Lung (tissue), 12 donors: ENCODE data around the gene SVBP. TPM values are rescaled to one million over a fixed set of nuclear protein-coding genes. Genes with fewer than 3 reads are reported as not detected.
"Not testable (repeated sequence)": the region's sequence is repeated elsewhere in the genome, so short reads cannot be mapped to it uniquely, and the experiment has no call there.

Source experiments
- ATAC-seq: fragments of 200-7000 bp; cut with Tn5 transposase; one replicate; pipeline ENCODE4 v1.9.1; 2020; ENCODE audit warnings: moderate number of reproducible peaks; ENCODE audit not compliant: insufficient read depth, low FRiP score
- DNase-seq, 3 donors: peaks; one replicate each; pipeline ENCODE4 v3.0.0-alpha.2; 2013 to 2017
- H3K27ac ChIP-seq, 2 donors: one replicate each; pipeline ENCODE4 v1.5.1; 2013; ENCODE audit warnings: mild to moderate bottlenecking in 2 of 2, moderate library complexity in 2 of 2, control low read depth in 1 of 2, inconsistent platforms in 1 of 2, low read depth in 1 of 2, low read length in 1 of 2
- H3K27me3 ChIP-seq, 3 donors: one replicate each; pipeline ENCODE4 v1.5.1; 2013; ENCODE audit warnings: low read length in 2 of 3; ENCODE audit not compliant: control insufficient read depth in 3 of 3, insufficient read depth in 3 of 3
- H3K36me3 ChIP-seq, 4 donors: one replicate each; pipeline ENCODE4 v1.5.1; 2013; ENCODE audit warnings: low read length in 4 of 4, mild to moderate bottlenecking in 1 of 4, moderate library complexity in 1 of 4; ENCODE audit not compliant: control insufficient read depth in 4 of 4, insufficient read depth in 4 of 4
- H3K4me1 ChIP-seq, 5 donors: one replicate each; pipeline ENCODE4 v1.5.1; 2013; ENCODE audit warnings: low read length in 5 of 5, mild to moderate bottlenecking in 2 of 5, moderate library complexity in 1 of 5; ENCODE audit not compliant: control insufficient read depth in 5 of 5, insufficient read depth in 5 of 5
- H3K4me3 ChIP-seq: one replicate; pipeline ENCODE4 v1.5.1; 2013; ENCODE audit warnings: mild to moderate bottlenecking, control low read depth, moderate library complexity
- H3K9ac ChIP-seq, 2 donors: one replicate each; pipeline ENCODE4 v1.5.1; 2013; ENCODE audit warnings: low read length in 2 of 2, control low read depth in 1 of 2; ENCODE audit not compliant: insufficient read depth in 1 of 2
- H3K9me3 ChIP-seq, 4 donors: one replicate each; pipeline ENCODE4 v1.5.1; 2013; ENCODE audit warnings: low read length in 3 of 4, mild to moderate bottlenecking in 1 of 4, moderate library complexity in 1 of 4; ENCODE audit not compliant: control insufficient read depth in 4 of 4, insufficient read depth in 3 of 4
- WGBS, 2 donors: extraction: QIAGEN DNeasy Blood & Tissue Kit; methylation state at CpG; one replicate each; pipeline ENCODE4 v1.1.7; 2013; 5-methylcytosine and 5-hydroxymethylcytosine counted together
- polyA plus RNA-seq, 2 donors: library from polyadenylated mRNA; stranded (reverse); fragments of 200-250 nt; gene quantifications; one replicate each; pipeline ENCODE4 v1.2.1, GENCODE V29; 2013
- total RNA-seq, 2 donors: library from RNA; depleted of rRNA in 1 of 2; stranded (reverse); fragments of >200 nt in 1 of 2; gene quantifications; one replicate each; pipeline ENCODE4 v1.2.1, GENCODE V29; 2014 to 2021
- TF ChIP-seq, protein P1 (sequence below): IDR thresholded peaks from 2 replicates; pipeline ENCODE4 v1.5.1; 2012; ENCODE audit warnings: mild to moderate bottlenecking; ENCODE audit errors: control extremely low read depth, extremely low read depth
- donor health status: control.
- donor health status: control.
- donor health status: Bipolar disorder and iron deficiency.
- donor health status: healthy.
- donor health status: DM: yes; HTN: yes; CAD: no.

Gene SVBP
- total and polyA plus RNA-seq, 4 donors = 12.5 to 35.3 (median 26.0) TPM

DNA sequence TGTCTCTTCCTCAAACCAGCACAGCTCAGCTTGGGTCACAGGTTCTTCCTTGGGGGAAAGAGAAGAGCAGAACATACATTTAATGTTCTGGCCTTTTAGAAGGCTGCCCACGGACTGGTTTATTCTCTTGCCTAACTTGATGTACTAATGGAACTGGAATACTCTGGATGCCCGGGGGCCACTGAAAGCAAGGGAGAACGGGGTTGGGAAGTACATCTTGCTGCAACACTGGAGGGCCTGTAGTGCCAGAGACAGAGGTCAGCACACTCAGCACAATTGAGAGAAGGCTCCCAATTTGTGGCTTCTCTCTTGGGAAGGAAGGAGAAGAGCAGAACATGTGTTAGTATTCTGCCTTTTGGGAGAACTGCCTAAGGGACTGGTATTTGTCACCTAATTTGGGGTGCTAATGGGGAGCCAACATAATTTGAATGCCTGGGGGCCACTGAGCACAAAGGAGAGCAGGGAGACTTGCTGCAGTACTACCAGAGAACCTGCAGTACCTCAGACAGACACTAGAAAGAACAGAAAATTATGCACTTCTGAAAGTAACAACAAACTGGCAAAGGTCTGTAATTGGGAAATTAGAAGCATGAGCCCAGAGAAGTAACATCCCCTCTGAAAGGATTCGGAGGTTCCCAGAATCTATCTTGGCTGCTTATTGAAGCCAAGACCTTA is 43.3 kb upstream of the SVBP start:
- no peak overlapping the region for H3K27ac ChIP-seq
- no peaks in the 10 kb centered on the region for H3K36me3 ChIP-seq
- ATAC-seq (no peak), DNase-seq (no peak)
- no peak overlapping the region for H3K9ac ChIP-seq
- no peaks in the 10 kb centered on the region for H3K4me1 ChIP-seq
- H3K9me3 ChIP-seq = peaks cover 0 to 7% (median 0%) of the 10 kb centered on the region in 4 donors
- TF ChIP-seq, protein P1, sequence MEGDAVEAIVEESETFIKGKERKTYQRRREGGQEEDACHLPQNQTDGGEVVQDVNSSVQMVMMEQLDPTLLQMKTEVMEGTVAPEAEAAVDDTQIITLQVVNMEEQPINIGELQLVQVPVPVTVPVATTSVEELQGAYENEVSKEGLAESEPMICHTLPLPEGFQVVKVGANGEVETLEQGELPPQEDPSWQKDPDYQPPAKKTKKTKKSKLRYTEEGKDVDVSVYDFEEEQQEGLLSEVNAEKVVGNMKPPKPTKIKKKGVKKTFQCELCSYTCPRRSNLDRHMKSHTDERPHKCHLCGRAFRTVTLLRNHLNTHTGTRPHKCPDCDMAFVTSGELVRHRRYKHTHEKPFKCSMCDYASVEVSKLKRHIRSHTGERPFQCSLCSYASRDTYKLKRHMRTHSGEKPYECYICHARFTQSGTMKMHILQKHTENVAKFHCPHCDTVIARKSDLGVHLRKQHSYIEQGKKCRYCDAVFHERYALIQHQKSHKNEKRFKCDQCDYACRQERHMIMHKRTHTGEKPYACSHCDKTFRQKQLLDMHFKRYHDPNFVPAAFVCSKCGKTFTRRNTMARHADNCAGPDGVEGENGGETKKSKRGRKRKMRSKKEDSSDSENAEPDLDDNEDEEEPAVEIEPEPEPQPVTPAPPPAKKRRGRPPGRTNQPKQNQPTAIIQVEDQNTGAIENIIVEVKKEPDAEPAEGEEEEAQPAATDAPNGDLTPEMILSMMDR = no peak
- 65 to 73% methylated on average over 4 of the region's 4 CpGs for WGBS, 2 donors
- H3K4me3 ChIP-seq = no peak overlapping the region
- no peaks in the 10 kb centered on the region for H3K27me3 ChIP-seq

DNA sequence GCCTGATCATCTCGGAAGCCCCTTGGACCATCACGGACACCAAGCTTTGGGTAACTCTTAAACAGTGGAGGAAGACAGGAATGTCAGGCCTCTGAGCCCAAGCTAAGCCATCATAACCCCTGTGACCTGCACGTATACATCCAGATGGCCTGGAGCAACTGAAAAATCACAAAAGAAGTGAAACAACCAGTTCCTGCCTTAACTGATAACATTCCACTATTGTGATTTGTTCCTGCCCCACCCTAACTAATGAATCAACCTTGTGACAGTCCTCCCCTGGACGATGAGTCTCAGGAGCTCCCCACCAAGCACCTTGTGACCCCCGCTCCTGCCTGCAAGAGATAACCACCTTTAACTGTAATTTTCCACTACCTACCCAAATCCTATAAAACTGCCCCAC is 42.2 kb upstream of the SVBP start:
- H3K4me1 ChIP-seq, H3K27ac ChIP-seq, H3K4me3 ChIP-seq, ATAC-seq, H3K9ac ChIP-seq, H3K27me3 ChIP-seq, H3K36me3 ChIP-seq, H3K9me3 ChIP-seq, DNase-seq: not testable (repeated sequence)
- WGBS, 2 donors = 78 to 83% methylated on average over 5 of the region's 5 CpGs

DNA sequence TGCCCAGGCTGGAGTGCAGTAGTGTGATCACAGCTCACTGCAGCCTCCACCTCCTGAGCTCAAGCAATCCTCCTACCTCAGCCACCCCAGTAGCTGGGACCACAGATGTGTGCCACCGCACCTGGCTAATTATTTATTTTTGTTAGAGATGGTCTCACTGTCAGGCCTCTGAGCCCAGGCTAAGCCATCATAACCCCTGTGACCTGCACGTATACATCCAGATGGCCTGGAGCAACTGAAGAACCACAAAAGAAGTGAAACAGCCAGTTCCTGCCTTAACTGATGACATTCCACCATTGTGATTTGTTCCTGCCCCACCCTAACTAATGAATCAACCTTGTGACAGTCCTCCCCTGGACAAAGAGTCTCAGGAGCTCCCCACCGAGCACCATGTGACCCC is 39.4 kb upstream of the SVBP start:
- H3K27ac ChIP-seq, ATAC-seq, DNase-seq, H3K4me3 ChIP-seq, H3K9me3 ChIP-seq, H3K9ac ChIP-seq, H3K36me3 ChIP-seq, H3K4me1 ChIP-seq, H3K27me3 ChIP-seq: not testable (repeated sequence)
- 83 to 88% methylated on average over 3 of the region's 3 CpGs for WGBS, 2 donors

DNA sequence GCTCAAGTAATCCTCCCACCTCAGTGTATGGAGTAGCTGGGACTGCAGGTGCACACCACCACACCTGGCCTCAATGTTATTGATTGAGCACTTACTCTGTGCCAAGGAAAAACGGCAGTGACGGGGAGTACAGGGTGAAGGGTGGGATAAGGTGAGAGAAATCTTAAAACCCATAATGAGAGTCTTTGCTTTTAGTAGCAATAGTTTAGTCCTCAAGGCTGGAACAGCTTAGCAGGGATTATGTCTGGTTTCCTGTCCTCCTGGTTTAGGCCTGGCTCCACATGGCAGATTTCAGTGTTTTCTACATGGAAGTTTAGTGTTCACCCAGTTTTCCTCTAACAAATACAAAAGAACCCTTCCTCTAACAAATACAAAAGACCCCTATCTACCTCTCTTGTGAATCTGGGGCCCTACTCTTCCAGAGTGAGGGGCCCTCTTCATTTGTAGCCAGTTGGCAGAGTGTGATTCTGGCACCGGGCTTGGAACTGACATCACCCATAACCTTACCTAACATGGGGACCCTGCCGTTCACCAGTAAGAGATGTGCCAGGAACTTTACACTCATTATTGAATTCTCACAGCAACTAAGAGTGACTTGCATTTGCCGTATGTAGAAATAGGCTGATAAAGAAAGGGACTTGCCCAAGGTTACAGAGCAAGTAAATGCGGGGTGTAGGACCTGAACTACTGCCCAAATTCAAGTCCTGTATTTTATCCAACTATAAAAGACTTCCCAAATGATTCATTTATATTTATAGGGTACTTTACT is 36.1 kb upstream of the SVBP start:
- no peaks in the 10 kb centered on the region for H3K27me3 ChIP-seq
- no peak overlapping the region for H3K27ac ChIP-seq
- TF ChIP-seq, protein P1 = no peak
- ATAC-seq = no peak
- H3K9ac ChIP-seq = no peak overlapping the region
- no peak for DNase-seq
- H3K4me1 ChIP-seq = peaks cover 0 to 2% (median 0%) of the 10 kb centered on the region in 5 donors
- H3K36me3 ChIP-seq = peaks cover 9 to 25% (median 16%) of the 10 kb centered on the region in 4 donors
- 89% methylated on average over 6 of the region's 6 CpGs for WGBS, 2 donors
- H3K9me3 ChIP-seq = peaks cover 0 to 9% (median 0%) of the 10 kb centered on the region in 4 donors
- no peak overlapping the region for H3K4me3 ChIP-seq
